HTERT RPE-1 (cell line): ENCODE measurements around the gene ATP7A.
"Not testable (repeated sequence)": the region's sequence is repeated elsewhere in the genome, so short reads cannot be mapped to it uniquely, and the experiment has no call there.

Experiments used
- in situ Hi-C: fragments of 300-500 bp; cut with MboI; formaldehyde crosslinking; loops from 4 replicates; pipeline ENCODE4 v1.14.3; 2020; ENCODE audit warnings: low sequenced_read_pairs

The ATP7A gene

GRCh38 chrX:78029663-78030062 lies 119.2 kb downstream of the ATP7A start:
- in situ Hi-C loops, result no loop called here

GRCh38 chrX:78035061-78035460 lies 124.6 kb downstream of the ATP7A start:
- in situ Hi-C loops, result no loop called here

GRCh38 chrX:78037881-78038280 lies 127.4 kb downstream of the ATP7A start:
- in situ Hi-C loops, result no loop called here

- in situ Hi-C loops, result no loop called here
Observed at GRCh38 chrX:78042601-78043000, 132.1 kb downstream of the ATP7A start.

- in situ Hi-C loops, result no loop called here
Observed at GRCh38 chrX:78046362-78046761, 135.9 kb downstream of the ATP7A start.

- in situ Hi-C loops, result no loop called here
Observed at GRCh38 chrX:78048052-78048451, 137.6 kb downstream of the ATP7A start.

GRCh38 chrX:78063687-78064086 lies 153.2 kb downstream of the ATP7A start:
- in situ Hi-C loops, result no loop called here

- in situ Hi-C loops, result no loop called here
Observed at GRCh38 chrX:78064152-78064551, 153.7 kb downstream of the ATP7A start.

GRCh38 chrX:78064698-78065601 lies 154.5 kb downstream of the ATP7A start:
- in situ Hi-C loops, result not testable (repeated sequence)

GRCh38 chrX:78066110-78066509 lies 155.6 kb downstream of the ATP7A start:
- in situ Hi-C loops, result no loop called here

- in situ Hi-C loops, result no loop called here
Observed at GRCh38 chrX:78071331-78071730, 160.8 kb downstream of the ATP7A start.

GRCh38 chrX:78073147-78074077 lies 162.9 kb downstream of the ATP7A start:
- in situ Hi-C loops, result not testable (repeated sequence)

GRCh38 chrX:78074088-78074487 lies 163.6 kb downstream of the ATP7A start:
- in situ Hi-C loops, result no loop called here

- in situ Hi-C loops, result no loop called here
Observed at GRCh38 chrX:78075787-78076389, 165.4 kb downstream of the ATP7A start.

- in situ Hi-C loops, result not testable (repeated sequence)
Observed at GRCh38 chrX:78081413-78081812, 170.9 kb downstream of the ATP7A start.

- in situ Hi-C loops, result no loop called here
Observed at GRCh38 chrX:78092296-78092695, 181.8 kb downstream of the ATP7A start.

- in situ Hi-C loops, result no loop called here
Observed at GRCh38 chrX:78098108-78098507, 187.6 kb downstream of the ATP7A start.
